ENCODE results near the gene NME3.

The NME3 gene

DNA sequence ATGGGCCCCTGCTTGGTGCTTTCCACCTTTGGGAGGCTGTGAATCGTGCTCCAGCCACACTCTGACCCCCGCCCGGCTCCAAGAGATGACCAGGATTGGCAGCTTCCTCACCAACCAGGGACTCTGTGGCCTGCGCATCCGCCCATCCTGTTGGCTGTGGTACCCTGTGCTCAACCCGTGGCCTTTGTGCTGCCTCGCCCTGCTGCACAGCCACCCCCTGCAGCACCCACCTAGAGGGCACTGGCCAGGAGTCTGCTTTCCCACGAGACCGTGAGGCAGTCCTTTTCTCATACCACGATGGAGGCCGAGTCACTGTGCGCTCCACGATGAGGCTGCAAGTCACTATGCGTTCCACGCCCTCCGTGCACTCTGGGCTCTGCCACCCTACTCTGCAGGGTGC, 19.4 kb downstream of the NME3 start:
- H3K4me3 ChIP-seq (ENCODE audit: low read depth, low read length), result no peak overlapping the region
- no peak for DNase-seq (ENCODE audit: low read depth)
- in situ Hi-C loops (cut with HindIII; ENCODE audit: low sequenced_read_pairs), result no loop called here
- TF ChIP-seq, protein P1, sequence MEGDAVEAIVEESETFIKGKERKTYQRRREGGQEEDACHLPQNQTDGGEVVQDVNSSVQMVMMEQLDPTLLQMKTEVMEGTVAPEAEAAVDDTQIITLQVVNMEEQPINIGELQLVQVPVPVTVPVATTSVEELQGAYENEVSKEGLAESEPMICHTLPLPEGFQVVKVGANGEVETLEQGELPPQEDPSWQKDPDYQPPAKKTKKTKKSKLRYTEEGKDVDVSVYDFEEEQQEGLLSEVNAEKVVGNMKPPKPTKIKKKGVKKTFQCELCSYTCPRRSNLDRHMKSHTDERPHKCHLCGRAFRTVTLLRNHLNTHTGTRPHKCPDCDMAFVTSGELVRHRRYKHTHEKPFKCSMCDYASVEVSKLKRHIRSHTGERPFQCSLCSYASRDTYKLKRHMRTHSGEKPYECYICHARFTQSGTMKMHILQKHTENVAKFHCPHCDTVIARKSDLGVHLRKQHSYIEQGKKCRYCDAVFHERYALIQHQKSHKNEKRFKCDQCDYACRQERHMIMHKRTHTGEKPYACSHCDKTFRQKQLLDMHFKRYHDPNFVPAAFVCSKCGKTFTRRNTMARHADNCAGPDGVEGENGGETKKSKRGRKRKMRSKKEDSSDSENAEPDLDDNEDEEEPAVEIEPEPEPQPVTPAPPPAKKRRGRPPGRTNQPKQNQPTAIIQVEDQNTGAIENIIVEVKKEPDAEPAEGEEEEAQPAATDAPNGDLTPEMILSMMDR (IDR thresholded peaks at IDR 0.05; ENCODE audit: low read depth, low read length, missing control alignments), result no peak

DNA sequence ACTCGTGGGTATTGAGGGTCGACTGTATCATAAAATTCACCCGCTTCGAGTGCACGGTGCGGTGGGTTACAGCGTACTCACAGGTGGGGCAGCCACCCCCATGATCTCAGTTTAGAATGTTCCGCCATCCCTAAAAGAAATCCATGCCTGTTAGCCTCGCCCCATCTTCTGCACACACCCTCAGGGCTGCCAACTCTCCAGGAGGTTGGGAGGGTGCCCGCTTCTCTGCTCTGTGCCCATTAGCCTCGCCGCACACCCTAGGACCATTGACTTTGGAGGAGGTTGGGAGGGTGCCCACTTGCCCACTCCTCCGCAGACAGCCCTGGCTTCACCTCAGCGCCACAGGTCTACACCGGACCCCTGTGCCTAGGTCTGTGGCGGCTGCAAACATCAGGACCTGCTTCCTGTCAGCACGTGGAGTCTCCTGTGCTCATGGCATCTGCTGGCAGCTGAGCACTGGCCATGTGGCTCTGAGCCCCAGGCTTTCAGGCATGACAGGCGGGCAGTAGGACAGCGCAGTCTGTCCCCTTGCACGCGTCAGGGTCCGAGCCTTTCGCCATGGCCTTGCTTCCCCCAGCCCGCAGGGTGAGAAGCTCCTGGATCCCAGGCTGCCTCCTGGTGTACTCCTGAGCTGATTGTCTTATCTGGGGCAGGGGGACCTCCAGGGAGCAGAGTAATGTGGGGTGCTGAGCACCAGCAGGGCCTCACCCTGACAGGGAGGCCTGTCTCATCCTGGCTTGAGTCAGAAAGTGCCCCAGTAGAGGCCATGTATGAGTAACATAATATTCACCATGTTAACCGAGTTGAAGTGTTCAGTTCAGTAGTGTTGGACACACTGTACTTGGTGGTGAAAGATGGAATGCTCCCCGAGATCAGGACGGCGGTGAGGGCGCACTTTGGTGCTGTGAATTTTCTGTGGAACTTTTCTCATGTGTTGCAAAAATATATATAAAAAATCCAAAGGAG, 21.9 kb downstream of the NME3 start:
- in situ Hi-C loops (cut with HindIII; ENCODE audit: low sequenced_read_pairs), result loop anchor here (10.0 kb wide), 1 partner anchor 65 kb away; no protein-coding TSS in a partner anchor
- DNase-seq (ENCODE audit: low read depth), result no peak
- H3K4me3 ChIP-seq (ENCODE audit: low read depth, low read length), result no peak overlapping the region
- TF ChIP-seq, protein P1 (IDR thresholded peaks at IDR 0.05; ENCODE audit: low read depth, low read length, missing control alignments), result no peak

DNA sequence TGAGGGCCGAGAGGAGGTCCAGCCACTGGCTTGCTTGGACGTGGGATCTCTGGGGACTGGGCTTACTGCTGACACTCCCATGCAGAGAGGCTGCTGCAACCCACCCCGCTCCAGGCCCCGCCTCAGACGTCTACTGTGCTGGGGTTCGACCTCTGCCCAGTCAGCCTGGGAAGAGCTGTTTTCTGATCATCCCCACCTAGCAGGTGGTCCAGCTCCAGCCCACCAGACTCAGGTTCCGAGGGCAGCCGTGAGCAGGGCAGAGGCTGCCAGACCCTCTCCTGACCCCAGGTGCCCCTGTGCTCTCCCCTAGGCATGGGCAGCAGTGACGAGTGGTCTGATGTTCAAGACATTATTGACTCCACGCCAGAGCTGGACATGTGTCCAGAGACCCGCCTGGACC, 23.4 kb downstream of the NME3 start:
- no peak overlapping the region for H3K4me3 ChIP-seq (ENCODE audit: low read depth, low read length)
- DNase-seq (ENCODE audit: low read depth), result no peak
- in situ Hi-C loops (cut with HindIII; ENCODE audit: low sequenced_read_pairs), result loop anchor here (10.0 kb wide), 1 partner anchor 63 kb away; no protein-coding TSS in a partner anchor
- TF ChIP-seq, protein P1 (IDR thresholded peaks at IDR 0.05; ENCODE audit: low read depth, low read length, missing control alignments), result no peak

DNA sequence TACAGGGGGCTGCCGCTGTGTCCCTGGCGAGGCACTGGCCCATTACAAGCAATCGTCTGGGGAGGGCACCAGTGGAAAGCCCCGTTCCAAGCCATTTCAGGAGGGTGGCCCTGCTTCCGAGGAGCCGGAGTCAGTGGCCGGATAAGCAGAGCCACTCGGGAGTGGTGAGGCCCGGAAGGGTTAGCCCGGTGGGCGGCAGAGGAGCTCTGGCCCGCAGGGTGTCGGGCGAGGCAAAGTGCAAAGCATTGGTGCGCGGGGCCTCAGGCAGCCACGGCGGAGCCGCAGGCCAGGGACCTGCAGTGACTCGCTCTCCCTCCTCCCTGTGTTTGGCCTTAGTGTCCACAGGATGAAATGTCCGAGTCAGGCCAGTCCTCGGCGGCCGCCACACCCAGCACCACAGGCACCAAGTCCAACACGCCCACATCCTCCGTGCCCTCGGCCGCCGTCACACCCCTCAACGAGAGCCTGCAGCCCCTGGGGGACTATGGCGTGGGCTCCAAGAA, 24.6 kb downstream of the NME3 start:
- in situ Hi-C loops (cut with HindIII; ENCODE audit: low sequenced_read_pairs), result loop anchor here (10.0 kb wide), 1 partner anchor 62 kb away; no protein-coding TSS in a partner anchor
- TF ChIP-seq, protein P1 (IDR thresholded peaks at IDR 0.05; ENCODE audit: low read depth, low read length, missing control alignments), result no peak
- DNase-seq (ENCODE audit: low read depth), result no peak
- H3K4me3 ChIP-seq (ENCODE audit: low read depth, low read length), result no peak overlapping the region

DNA sequence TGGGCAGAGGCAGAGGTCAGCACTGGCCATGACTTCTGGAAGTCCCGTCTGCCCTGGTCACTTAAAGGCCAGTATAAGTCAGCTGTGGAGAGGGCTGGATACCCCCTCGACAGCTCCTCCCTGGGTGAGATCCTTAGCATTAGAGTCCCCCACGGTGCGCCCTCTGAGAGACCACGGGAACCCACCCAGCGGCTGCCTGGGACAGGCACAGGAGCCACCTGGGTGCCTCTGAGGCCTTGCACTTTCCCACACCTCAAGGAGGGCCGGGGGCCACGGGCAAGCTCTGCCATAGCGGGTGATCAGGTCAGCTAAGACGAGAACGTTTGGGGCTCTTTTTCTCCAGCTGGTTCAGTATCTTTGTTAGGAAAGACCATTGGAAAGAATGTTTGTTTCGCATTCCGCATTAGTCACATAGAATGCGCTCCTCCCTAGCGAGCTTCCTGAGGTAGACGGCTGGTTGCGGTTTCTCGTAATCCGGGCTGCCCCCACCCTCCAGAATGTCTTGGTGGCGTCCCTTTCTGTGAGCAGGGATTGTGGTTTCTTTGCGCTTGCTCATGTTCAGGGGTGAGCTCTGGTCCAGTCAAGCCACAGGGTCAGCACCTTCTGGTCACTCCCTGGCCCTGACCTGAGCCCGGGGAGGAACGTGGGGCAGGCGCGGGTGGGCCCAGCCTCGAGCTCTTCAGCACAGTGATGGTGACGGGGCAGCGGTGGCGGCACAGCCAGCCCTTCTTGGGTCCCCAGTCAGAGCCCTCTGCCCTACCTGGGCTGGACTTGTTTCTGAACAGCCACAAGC, 25.2 kb downstream of the NME3 start:
- TF ChIP-seq, protein P1 (IDR thresholded peaks at IDR 0.05; ENCODE audit: low read depth, low read length, missing control alignments), result no peak
- in situ Hi-C loops (cut with HindIII; ENCODE audit: low sequenced_read_pairs), result loop anchor here (10.0 kb wide), 1 partner anchor 61 kb away; no protein-coding TSS in a partner anchor
- DNase-seq (ENCODE audit: low read depth), result peak; percentile 90
- peak overlapping the region; percentile 21 for H3K4me3 ChIP-seq (ENCODE audit: low read depth, low read length)

Measured in astrocyte of the cerebellum (primary cell).